MCF 10A (cell line): Measurements from ENCODE around the gene CAVIN2. TPM values are rescaled to one million over a fixed set of nuclear protein-coding genes. Genes with fewer than 3 reads are reported as not detected.

Experiments used
- BruUV-seq: library from RNA; stranded (reverse); fragments of 400-500 nt; replicated peaks from 2 replicates; lab custom pipeline; 2021; lab: Mats Ljungman, UMichigan
- CTCF ChIA-PET: fragments of 300-600 bp; sonication (Branson Sonifier 250); formaldehyde crosslinking; extraction: SDS; loops from one replicate; lab custom pipeline; 2021; ENCODE audit warnings: antibody characterized with exemption, inconsistent platforms; lab: Yijun Ruan, JAX
- POLR2A ChIA-PET: fragments of 300-600, 350-650 bp; sonication (Branson Sonifier 250); formaldehyde crosslinking; extraction: SDS; loops from one replicate; lab custom pipeline; 2020; ENCODE audit warnings: antibody characterized with exemption, inconsistent platforms; lab: Yijun Ruan, JAX
- DNase-seq: peaks from one replicate; pipeline ENCODE4 v3.0.0-alpha.2; 2018; ENCODE audit not compliant: unreplicated experiment
- H3K27ac Mint-ChIP-seq: one replicate; pipeline ENCODE4 v1.8.0; 2022; ENCODE audit warnings: mild to moderate bottlenecking, low read depth, mixed read lengths; ENCODE audit not compliant: unreplicated experiment
- H3K27me3 Mint-ChIP-seq: one replicate; pipeline ENCODE4 v1.8.0; 2022; ENCODE audit warnings: mixed read lengths; ENCODE audit not compliant: insufficient read depth, unreplicated experiment
- H3K36me3 Mint-ChIP-seq: one replicate; pipeline ENCODE4 v1.8.0; 2022; ENCODE audit warnings: mild to moderate bottlenecking, moderate library complexity, mixed read lengths; ENCODE audit not compliant: insufficient read depth, unreplicated experiment
- H3K4me1 Mint-ChIP-seq: one replicate; pipeline ENCODE4 v1.8.0; 2022; ENCODE audit warnings: mixed read lengths; ENCODE audit not compliant: insufficient read depth, unreplicated experiment
- H3K4me3 Mint-ChIP-seq: one replicate; pipeline ENCODE4 v1.8.0; 2022; ENCODE audit warnings: mild to moderate bottlenecking, moderate library complexity, mixed read lengths; ENCODE audit not compliant: unreplicated experiment
- H3K9me3 Mint-ChIP-seq: one replicate; pipeline ENCODE4 v1.8.0; 2022; ENCODE audit warnings: mixed read lengths; ENCODE audit not compliant: unreplicated experiment
- intact Hi-C: fragments of 100-400 bp; cut with micrococcal nuclease; formaldehyde crosslinking; loops from 2 replicates; pipeline ENCODE4 v1.14.1; 2022
- total RNA-seq: library from RNA; stranded (reverse); gene quantifications from 2 replicates; pipeline ENCODE4 v1.2.3, GENCODE V29; 2022
- TF ChIP-seq, protein P1 (sequence below): fragments of 200-600 bp; IDR thresholded peaks from one replicate; pipeline ENCODE4 v1.8.0; 2022; ENCODE audit warnings: antibody characterized with exemption, mild to moderate bottlenecking; ENCODE audit not compliant: unreplicated experiment

CAVIN2 gene
- total RNA-seq, 1 experiment from 2014 or later = 16.4 TPM

DNA sequence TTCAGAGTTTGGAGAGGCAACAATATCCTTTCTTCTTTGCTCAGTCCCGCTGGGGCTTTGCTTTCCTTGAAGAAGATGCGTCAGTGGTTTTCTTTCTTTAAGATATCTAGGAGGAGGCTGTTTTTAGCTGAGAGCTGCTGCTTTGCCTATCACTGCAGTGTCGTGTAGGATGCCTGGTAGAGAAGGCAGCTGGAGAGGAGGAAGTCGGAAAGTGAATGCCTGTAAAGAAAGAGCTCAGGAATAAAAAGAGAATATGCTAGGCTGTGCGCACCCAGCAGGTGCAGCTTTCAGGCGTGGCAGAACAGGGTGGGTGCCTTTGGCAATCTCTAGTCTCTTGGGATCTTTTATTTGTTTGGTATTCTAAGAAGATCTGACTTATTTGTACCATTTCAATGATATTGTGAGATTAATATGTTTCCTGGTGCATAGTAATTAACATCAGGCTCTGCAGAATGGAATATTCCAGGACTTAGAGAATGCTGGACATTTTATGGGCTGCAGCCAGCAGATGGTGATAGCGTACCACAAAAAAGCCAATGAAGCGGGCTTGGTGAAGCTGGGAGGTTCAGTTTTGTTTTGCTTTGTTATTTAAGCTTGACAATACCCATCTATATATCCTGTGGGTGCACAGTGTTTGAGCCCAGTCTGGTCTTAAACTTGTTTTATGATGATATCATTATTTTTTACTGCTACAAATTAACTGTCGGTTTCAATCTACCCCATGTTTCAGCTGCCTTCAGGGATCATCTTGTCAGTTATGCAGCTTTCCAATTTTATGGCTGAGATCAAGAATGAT, 34.9 kb downstream of the CAVIN2 start:
- intact Hi-C loops = loop anchor here (1.0 kb wide), 7 partner anchors 33 to 474 kb away; no protein-coding TSS in a partner anchor
- peak; percentile 72 for DNase-seq
- no TSS peak for BruUV-seq
- TF ChIP-seq, protein P1, sequence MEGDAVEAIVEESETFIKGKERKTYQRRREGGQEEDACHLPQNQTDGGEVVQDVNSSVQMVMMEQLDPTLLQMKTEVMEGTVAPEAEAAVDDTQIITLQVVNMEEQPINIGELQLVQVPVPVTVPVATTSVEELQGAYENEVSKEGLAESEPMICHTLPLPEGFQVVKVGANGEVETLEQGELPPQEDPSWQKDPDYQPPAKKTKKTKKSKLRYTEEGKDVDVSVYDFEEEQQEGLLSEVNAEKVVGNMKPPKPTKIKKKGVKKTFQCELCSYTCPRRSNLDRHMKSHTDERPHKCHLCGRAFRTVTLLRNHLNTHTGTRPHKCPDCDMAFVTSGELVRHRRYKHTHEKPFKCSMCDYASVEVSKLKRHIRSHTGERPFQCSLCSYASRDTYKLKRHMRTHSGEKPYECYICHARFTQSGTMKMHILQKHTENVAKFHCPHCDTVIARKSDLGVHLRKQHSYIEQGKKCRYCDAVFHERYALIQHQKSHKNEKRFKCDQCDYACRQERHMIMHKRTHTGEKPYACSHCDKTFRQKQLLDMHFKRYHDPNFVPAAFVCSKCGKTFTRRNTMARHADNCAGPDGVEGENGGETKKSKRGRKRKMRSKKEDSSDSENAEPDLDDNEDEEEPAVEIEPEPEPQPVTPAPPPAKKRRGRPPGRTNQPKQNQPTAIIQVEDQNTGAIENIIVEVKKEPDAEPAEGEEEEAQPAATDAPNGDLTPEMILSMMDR = peak; percentile 76
- Mint-ChIP-seq H3K4me3 (no peak overlapping the region), H3K9me3 (no peaks in the 10 kb centered on the region), H3K27me3 (no peaks in the 10 kb centered on the region), H3K36me3 (no peaks in the 10 kb centered on the region), H3K4me1 (no peaks in the 10 kb centered on the region), H3K27ac (no peak overlapping the region)
- CTCF ChIA-PET = interaction anchor here (0.7 to 9.6 kb wide), 75 partner anchors 9 to 929 kb away, joined by 3 to 342 read pairs (median 4); partner anchors contain the start of gene CAVIN2
- POLR2A ChIA-PET = interaction anchor here (0.6 to 2.7 kb wide), 11 partner anchors 35 to 351 kb away, joined by 3 to 25 read pairs (median 3); partner anchors contain the start of gene CAVIN2

DNA sequence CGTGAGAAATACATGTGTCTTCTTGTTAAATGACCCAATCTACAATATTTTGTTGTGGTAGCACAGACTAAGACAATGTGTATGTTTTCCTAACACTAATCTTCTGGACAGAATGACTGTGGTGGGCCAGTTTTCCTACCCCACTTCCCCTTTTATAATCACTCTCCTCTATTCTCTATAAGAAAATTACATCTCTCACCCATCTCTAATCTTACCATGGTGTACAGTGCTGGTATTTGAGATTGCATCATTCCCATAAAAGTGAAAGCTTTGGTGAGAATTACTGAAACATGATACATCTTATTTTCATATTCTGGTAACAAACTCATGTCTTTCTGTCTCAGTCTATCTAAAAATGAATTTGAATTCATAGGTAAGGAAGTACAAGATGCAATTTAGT, 40.5 kb downstream of the CAVIN2 start:
- ChIA-PET CTCF (interaction anchor here (0.5 to 3.1 kb wide), 6 partner anchors 10 to 356 kb away, joined by 3 to 29 read pairs (median 6); partner anchors contain the start of gene CAVIN2), POLR2A (interaction anchor here (1.0 kb wide), 1 partner anchor 235 kb away, joined by 5 read pairs; no protein-coding TSS in a partner anchor)
- DNase-seq = peak; percentile 14
- BruUV-seq = no TSS peak
- Mint-ChIP-seq H3K27me3 (no peaks in the 10 kb centered on the region), H3K4me3 (no peak overlapping the region), H3K9me3 (no peaks in the 10 kb centered on the region), H3K4me1 (no peaks in the 10 kb centered on the region), H3K27ac (no peak overlapping the region), H3K36me3 (no peaks in the 10 kb centered on the region)
- intact Hi-C loops = no loop called here
- TF ChIP-seq, protein P1 = no peak

DNA sequence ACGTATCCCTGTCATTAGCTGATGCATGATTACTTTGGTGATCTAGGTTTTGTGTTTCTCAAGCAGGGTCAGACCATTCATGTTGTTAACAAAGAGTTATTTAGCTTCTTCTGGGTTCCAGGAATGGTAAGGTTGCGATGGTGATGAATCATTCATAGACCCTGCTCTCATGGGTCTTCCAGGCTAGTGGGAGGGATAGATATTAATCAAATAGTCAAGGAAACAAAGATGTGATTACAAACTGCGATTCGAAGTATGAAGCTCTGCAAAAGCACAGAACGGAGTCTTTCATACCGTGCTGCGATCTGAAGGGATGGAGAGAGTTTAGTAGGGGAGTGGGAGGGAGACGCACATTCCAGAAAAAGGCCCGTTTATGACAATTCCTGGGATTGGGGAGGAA, 42.1 kb downstream of the CAVIN2 start:
- H3K9me3 Mint-ChIP-seq = no peaks in the 10 kb centered on the region
- H3K27me3 Mint-ChIP-seq = no peaks in the 10 kb centered on the region
- no peak overlapping the region for H3K4me3 Mint-ChIP-seq
- DNase-seq = no peak
- TF ChIP-seq, protein P1 = no peak
- CTCF ChIA-PET = interaction anchor here (0.6 to 3.1 kb wide), 5 partner anchors 10 to 358 kb away, joined by 4 to 29 read pairs (median 5); no protein-coding TSS in a partner anchor
- no peaks in the 10 kb centered on the region for H3K4me1 Mint-ChIP-seq
- intact Hi-C loops = no loop called here
- no peaks in the 10 kb centered on the region for H3K36me3 Mint-ChIP-seq
- BruUV-seq = no TSS peak
- H3K27ac Mint-ChIP-seq = no peak overlapping the region
- POLR2A ChIA-PET = interaction anchor here (0.6 to 0.7 kb wide), 3 partner anchors 22 to 42 kb away, joined by 3 read pairs; partner anchors contain the start of gene CAVIN2

DNA sequence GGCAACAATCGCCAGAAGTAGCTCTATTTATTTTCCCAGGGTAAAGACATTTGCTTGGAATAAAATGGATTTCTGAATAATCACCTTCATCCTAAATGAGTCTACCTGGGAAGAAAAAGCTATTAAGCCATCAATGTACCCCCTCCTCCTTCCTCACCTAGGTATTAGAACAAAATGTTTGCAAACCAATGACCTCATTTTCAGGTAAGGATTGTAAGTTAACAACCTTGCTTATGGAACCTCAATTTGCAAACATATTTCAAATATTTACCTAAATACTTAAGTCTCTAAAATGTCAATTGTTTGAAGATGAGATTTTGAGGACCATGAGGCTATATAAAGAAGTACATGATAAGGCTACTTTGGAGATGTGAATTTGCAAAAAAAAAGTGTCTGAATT, 43.9 kb downstream of the CAVIN2 start:
- intact Hi-C loops = no loop called here
- TF ChIP-seq, protein P1 = no peak

More for the DNA sequence above, 43.9 kb downstream of the CAVIN2 start:
- BruUV-seq = no TSS peak
- no peaks in the 10 kb centered on the region for H3K36me3 Mint-ChIP-seq
- ChIA-PET CTCF (interaction anchor here (1.2 to 1.7 kb wide), 3 partner anchors 9 to 358 kb away, joined by 3 to 9 read pairs (median 4); no protein-coding TSS in a partner anchor), POLR2A (interaction anchor here (0.5 to 1.3 kb wide), 2 partner anchors 44 to 208 kb away, joined by 3 read pairs; partner anchors contain the start of gene CAVIN2)
- no peak for DNase-seq
- no peak overlapping the region for H3K27ac Mint-ChIP-seq
- H3K4me1 Mint-ChIP-seq = no peaks in the 10 kb centered on the region
- H3K9me3 Mint-ChIP-seq = no peaks in the 10 kb centered on the region
- H3K27me3 Mint-ChIP-seq = no peaks in the 10 kb centered on the region
- H3K4me3 Mint-ChIP-seq = no peak overlapping the region
